BE2C (cell line): ENCODE measurements around the gene PRF1.

ENCODE experiments used
- DNase-seq: peaks from one replicate; pipeline ENCODE4 v3.0.0-alpha.2; 2020
- H3K27me3 ChIP-seq: fragments of 250-450 bp; sonication (Bioruptor Pico); 2 replicates; pipeline ENCODE4 v1.5.1; 2020; ENCODE audit warnings: mild to moderate bottlenecking
- H3K36me3 ChIP-seq: fragments of 250-450 bp; sonication (Bioruptor Pico); 2 replicates; pipeline ENCODE4 v1.5.1; 2020; ENCODE audit warnings: mild to moderate bottlenecking
- H3K4me1 ChIP-seq: fragments of 250-450 bp; sonication (Bioruptor Pico); 2 replicates; pipeline ENCODE4 v1.5.1; 2020
- H3K4me3 ChIP-seq: 2 replicates; pipeline ENCODE4 v1.5.1; 2011; ENCODE audit warnings: low read depth, low read length
- H3K9me3 ChIP-seq: fragments of 250-450 bp; sonication (Bioruptor Pico); 2 replicates; pipeline ENCODE4 v1.5.1; 2020
- CTCF ChIP-seq: IDR thresholded peaks from 2 replicates; pipeline ENCODE4 v1.5.1; 2012; ENCODE audit warnings: mild to moderate bottlenecking, low read depth, low read length

Gene PRF1

DNA sequence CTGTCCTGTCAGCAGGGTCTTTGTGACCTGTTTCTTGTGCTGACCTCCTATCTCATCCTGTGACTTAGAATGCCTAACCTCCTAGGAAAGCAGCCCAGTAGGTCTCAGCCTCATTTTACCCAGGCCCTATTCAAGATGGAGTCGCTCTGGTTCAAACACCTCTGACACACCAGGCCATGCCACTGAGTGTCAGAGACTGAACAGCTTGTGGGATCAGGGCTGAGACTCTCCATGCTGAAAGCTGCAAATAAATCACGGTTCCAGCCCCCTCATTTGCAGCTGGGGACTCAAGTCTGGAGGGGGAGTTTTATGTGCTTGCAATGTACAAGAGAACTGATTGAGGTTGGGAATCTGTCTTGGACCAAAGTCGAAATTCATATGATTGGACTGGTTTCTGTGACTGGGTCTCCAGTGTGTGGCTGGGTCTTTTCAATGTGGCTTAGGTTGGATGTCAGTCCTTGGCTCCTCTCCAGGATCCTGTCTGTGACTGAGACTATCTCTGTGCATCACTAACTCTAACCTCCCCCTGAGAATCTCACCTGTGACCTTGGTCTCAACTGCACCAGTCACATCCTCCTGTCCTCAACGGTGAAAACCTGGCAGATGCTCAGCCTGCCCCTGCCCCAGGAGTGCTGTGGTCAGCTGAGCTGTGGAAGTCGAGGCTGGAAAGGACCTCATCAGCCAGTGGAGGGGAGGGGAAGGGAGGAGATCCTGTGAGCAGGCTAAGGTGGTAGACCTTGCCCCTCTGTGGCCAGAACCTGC is 11.7 kb downstream of the PRF1 start:
- Histone ChIP-seq H3K9me3 (no peaks in the 10 kb centered on the region), H3K4me1 (peaks cover 2% of the 10 kb centered on the region; the same call in 1 of the 2 replicates), H3K36me3 (no peaks in the 10 kb centered on the region), H3K4me3 (no peak overlapping the region), H3K27me3 (no peaks in the 10 kb centered on the region)
- DNase-seq: no peak
- no peak for TF ChIP-seq CTCF

DNA sequence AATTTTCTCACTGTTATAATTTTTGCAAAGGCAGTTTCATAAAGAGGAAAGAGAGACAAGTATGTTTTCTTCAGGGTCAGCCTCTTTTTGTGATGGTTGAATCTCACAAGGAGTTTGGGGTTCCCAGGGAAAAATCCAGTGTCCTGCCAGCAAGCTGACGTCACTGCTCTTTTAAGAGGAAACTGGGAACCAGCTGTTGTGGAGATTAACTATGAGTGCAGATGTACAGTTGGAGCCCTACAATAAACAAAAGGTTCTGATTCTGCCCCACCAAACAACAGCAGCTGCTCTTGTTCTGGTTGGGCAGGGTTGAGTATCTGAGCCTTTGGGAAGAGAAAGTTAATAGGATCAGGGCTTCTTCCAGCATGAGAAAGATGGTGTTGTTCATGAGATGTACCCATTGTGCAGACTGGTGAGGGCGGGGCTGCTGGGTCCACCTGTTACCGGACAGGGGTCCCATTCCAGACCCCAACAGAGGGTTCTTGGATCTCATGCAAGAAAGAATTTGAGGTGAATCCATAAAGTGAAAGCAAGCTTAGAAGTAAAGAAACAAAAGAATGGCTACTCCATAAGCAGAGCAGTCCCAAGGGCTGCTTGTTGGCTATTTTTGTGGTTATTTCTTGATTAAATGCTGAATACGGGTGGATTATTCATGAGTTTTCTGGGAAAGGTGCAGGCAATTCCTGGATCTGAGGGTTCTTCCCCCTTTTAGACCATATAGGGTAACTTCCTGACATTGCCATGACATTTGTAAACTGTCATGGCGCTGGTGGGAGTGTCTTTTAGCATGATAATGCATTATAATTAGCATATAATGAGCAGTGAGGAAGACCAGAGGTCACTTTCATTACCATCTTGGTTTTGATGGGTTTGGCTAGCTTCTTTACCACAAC is 12.5 kb downstream of the PRF1 start:
- peaks cover 8% of the 10 kb centered on the region for H3K4me1 ChIP-seq

DNA sequence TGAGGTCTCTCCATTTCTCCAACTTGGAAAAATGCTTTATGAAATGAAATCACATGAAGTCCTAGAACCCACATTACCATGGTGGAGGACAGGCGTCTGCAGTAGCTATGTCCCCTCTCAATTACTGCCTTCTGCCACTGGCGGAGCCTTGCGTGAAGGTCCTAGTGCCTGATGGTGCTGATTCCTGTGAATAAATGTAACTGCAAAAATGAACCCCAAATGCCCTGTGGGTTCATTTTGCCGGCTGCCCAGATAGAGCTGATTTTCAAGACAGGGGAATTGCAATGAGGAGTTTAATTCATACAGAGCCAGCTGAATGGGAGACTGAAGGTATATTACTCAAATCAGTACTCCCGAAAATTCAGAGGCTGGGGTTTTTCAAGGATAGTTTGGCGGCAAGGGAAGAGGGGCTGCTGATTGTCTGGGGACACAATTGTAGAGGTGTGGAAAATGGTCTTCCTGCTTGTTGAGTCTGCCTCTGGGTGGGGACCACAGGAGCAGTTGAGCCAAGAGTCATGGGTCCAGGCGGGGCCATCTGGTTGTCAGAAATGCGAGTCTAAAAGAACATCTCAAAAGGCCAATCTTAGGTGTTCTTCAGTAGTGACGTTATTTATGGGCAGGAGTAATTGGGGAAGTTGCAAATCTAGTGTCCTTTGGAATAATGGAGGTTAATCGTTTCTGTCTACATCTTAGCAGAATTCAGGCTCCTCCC is 13.5 kb downstream of the PRF1 start:
- no peaks in the 10 kb centered on the region for H3K27me3 ChIP-seq
- H3K4me3 ChIP-seq: no peak overlapping the region
- peaks cover 8% of the 10 kb centered on the region for H3K4me1 ChIP-seq
- TF ChIP-seq CTCF: no peak
- no peaks in the 10 kb centered on the region for H3K36me3 ChIP-seq
- DNase-seq: no peak
- H3K9me3 ChIP-seq: no peaks in the 10 kb centered on the region

More for the DNA sequence above, 12.5 kb downstream of the PRF1 start:
- Histone ChIP-seq H3K36me3 (no peaks in the 10 kb centered on the region), H3K9me3 (no peaks in the 10 kb centered on the region), H3K4me3 (no peak overlapping the region), H3K27me3 (no peaks in the 10 kb centered on the region)
- no peak for TF ChIP-seq CTCF
- DNase-seq: no peak

- no peaks in the 10 kb centered on the region for H3K36me3 ChIP-seq
- H3K27me3 ChIP-seq: no peaks in the 10 kb centered on the region
- no peak overlapping the region for H3K4me3 ChIP-seq
- peaks cover 8% of the 10 kb centered on the region for H3K4me1 ChIP-seq
- no peaks in the 10 kb centered on the region for H3K9me3 ChIP-seq
- no peak for TF ChIP-seq CTCF
- no peak for DNase-seq
Measured at GRCh38 chr10:70588255-70588654, 14.3 kb downstream of the PRF1 start.

- H3K36me3 ChIP-seq: no peaks in the 10 kb centered on the region
- no peaks in the 10 kb centered on the region for H3K27me3 ChIP-seq
- no peak for TF ChIP-seq CTCF
- DNase-seq: no peak
- H3K9me3 ChIP-seq: no peaks in the 10 kb centered on the region
- peaks cover 8% of the 10 kb centered on the region for H3K4me1 ChIP-seq
- H3K4me3 ChIP-seq: no peak overlapping the region
Measured at GRCh38 chr10:70587045-70587658, 15.4 kb downstream of the PRF1 start.
